ENCODE measurements around the gene HSD3B7.
"Not testable (repeated sequence)": the region's sequence is repeated elsewhere in the genome, so short reads cannot be mapped to it uniquely, and the experiment has no call there.

The HSD3B7 gene

DNA sequence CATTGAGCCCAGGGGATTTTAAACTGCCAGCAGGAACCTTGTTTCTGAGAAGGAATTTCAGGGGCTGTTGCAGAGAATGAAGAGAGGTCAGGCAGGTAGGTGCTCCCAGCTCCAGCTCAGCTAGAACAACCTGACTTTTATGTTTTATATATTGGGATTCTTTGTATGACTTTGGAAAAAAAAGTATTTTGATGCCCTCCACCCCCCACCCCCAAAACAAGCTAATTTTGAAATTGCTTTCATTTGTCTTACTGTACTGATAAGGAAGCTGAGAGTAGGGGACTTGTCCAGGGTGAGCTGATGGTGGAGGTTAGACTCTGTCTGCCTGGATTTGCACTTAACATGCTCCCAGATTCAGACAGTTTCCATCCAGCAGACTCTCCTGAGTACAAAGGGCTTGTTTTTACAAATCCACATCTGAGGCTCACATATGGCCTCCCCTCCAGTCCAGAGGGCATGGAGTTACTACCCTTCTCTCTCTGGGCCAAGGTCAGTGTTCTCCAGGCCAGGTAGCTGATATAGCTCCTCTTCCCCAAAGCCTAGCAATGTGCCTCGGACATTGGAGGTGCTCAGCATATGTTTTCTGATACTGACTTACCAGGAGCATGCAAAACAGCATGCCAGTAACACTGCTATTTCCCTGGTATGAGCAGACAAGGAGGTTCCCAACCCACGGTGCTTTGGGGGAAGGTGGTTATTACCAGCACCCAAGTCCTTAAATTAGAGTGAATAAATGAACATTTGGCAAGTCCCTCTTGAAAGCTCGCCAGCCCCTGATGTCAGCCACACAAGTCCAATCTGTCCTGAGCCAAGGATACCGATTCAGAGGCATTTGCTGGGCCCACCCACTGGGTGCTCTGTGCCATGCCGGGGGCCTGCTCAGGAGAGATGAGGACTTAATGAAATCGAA is 14.1 kb downstream of the HSD3B7 start:
- DNase-seq (ENCODE audit: low read depth in 3 of 3, low spot score in 1 of 3) = no peak

DNA sequence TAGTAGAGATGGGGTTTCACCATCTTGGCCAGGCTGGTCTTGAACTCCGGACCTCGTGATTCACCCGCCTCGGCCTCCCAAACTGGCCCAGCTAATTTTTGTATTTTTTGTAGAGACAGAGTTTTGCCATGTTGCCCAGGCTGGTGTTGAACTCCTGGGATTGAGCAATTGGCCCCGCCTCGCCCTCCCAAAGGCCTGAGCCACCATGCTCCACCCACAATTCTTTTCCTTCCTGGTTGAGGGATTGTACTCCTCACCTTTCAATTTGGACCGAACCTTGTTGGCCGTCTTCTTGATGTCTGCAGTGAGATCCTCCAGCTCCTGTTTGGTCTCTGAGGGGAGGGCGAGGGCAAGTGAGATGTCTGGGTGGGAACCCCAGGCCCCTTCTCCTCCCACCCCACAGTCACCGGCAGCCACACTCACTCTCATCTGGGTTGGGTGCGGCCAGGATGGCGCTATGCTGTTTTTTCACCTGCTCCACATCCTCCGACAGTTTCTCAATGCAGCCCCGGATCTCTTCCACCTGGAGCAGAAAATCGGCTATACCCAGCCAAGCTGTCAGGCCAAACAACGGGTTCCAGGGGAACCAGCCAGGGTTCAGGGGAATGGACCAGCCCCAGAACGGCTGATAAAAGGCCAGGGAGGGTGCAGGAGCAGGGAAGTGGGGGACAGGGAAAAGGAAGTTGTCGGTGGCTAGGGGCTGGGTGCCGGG is 15.8 kb downstream of the HSD3B7 start:
- no peak for DNase-seq (ENCODE audit: low read depth in 3 of 3, low spot score in 1 of 3)

DNA sequence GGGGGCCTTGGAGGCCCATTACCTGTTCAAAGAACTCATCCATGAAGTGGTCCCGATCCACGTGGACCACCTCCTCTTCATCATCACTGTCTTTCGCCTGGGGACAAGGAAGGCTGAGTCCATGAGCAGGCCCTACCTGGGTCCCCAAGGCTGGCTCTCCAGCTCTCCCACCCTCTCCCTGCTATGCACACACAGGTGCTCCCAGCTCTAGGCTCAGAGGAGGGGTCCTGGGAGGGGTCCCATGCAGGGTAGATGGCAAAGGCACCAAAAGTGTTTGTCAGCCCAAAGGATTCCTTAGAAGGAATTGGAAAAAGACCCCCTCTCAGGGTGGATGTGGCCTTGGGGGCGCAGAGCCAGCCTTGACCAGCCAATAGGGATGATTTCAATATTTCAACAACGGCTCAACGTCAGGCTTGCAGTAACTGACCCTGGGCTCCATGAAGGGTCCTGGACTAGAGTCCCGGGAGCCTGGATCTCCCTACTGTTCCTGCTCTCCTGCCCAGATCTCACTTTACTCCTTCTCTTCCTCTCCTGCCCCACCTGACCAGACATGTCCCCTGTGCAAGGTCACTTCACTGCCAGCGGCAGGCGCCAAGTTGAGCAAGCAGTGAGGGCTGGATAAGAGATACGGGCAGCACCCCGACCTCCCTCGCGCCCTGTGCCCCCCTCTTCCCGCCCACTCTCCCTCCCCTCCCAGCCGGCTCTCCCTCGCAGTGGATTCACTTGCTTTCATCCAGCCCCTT is 16.7 kb downstream of the HSD3B7 start:
- DNase-seq (ENCODE audit: low read depth in 3 of 3, low spot score in 1 of 3) = no peak

DNA sequence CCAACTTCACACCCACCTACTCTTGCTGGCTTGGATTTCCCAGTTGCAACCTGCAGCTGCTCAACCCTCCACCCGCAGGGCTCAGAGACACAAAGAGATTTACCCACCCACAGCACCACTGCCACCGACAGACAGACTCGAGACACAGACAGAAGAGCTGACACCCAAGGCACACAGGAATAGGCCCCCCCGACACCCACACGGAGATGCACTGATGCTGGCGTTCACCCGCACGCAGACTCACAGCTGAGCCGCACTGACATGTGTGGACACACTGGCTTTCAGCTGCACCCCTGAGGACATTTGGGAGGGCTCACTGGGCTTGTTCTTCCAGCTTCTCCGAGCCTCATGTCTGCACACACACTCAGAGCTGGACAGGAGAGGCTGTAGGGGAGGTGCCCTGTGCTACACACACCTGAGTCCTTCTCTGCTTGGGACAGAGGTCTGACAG is 17.3 kb downstream of the HSD3B7 start:
- DNase-seq (ENCODE audit: low read depth in 3 of 3, low spot score in 1 of 3) = no peak

DNA sequence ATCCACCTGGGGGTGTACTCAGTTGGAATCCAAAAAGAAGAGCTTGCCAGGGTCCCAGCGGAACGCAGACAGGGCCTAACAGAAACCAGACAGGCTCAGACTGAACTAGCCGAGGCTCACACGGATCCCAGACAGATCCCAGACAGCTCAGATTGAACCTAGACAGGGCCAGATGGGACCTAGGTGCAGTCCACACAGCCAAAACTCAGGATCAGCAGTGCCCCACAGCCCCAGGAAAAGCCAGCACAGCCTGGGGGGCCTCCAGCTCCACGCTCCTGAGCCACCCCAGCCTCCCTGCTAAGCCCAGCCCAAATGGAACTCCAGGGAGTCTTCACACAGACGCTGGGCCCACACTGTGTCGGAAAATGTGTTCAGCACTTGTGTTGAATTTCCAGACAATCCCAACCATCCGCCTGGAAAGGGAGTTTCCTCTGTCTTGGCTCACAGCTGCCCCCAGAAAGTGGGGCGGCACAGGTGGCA is 17.9 kb downstream of the HSD3B7 start:
- DNase-seq (ENCODE audit: low read depth in 3 of 3, low spot score in 1 of 3) = no peak

DNA sequence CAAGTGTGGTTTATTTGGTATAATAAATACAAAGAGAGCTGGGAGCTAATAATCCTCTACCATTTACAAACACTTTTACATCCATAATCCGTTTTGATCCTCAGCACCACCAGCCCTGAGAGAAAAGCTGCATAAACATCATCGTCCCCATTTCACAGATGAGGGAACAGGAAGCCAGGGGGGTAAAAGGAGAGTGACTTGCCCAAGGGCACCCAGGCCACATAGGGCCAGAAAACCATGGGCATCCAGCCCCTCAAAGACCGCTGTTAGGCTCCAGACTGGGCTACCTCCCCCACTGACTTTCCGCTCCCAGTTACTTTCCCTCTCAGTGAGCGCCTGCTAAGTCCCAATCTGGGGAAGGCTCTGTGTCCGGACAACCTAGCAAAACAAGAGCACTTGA is 18.7 kb downstream of the HSD3B7 start:
- no peak for DNase-seq (ENCODE audit: low read depth in 3 of 3, low spot score in 1 of 3)

DNA sequence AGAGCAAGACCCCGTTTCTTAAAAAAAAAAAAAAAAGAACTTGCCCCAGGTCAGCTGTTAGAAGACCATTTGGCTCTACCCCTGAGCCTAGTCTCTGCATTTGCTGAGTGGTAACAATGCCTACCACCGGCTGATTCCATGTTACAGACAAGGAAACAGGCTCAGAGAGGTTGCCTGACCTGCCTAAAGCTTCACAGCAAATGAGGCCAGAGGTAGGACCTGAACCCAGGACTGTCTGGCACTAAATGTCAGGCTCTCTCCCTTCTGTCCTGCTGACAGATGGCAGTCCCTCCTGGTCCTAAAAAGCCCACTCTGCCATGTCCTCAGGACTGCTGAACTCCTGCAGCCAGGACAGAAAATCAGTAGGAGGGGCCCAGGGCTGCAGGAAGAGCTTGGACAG is 19.7 kb downstream of the HSD3B7 start:
- DNase-seq (ENCODE audit: low read depth in 3 of 3, low spot score in 1 of 3) = no peak

DNA sequence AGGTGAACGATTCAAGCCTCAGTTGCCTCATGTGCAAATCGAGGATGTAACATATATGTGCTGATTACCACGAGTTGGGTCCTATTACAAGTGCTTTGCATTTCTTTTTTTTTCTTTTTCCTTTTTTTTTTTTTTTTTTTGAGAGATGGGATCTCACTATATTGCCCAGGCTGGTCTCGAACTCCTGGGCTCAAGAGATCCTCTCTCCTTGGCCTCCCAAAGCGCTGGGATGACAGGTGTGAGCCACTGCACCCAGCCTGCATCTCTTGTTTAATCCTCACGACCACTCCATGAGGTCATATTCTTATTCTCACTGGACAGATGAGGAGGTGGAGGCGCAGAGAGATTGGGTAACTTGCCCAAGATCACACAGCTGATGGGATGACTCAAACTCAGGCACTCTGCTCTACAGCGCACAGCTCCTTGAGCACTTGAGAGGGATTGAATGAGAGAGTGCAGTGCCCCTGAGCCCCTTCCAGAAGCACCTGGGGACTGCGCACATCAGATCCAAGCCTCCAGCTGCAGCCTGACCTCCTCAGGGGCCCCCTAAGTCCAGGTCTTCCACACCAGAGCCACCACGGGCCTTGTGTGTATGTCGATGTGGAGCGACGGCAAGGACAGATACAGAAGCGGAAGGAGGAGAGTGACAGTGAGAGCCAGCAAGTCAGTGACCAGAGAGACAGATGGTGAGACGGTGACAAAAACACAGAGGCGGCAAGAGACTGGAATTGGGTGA is 20.5 kb downstream of the HSD3B7 start:
- DNase-seq (ENCODE audit: low read depth in 3 of 3, low spot score in 1 of 3) = no peak

DNA sequence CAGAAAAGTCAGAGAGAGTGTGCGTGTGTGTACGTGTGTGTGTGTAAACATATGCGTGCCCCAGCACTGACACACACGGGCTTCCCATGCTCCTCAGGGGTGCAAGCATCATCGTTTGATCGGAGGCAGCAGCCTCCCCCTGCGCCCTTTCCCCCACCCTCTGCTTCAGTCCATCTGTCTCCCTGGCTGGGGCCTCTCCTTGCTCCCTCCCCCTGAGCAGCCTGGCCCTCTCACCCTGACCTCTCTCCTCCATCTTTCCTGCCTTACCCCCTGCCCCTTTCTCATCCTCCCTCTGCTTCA is 21.0 kb downstream of the HSD3B7 start:
- DNase-seq (ENCODE audit: low read depth in 3 of 3, low spot score in 1 of 3) = no peak

DNA sequence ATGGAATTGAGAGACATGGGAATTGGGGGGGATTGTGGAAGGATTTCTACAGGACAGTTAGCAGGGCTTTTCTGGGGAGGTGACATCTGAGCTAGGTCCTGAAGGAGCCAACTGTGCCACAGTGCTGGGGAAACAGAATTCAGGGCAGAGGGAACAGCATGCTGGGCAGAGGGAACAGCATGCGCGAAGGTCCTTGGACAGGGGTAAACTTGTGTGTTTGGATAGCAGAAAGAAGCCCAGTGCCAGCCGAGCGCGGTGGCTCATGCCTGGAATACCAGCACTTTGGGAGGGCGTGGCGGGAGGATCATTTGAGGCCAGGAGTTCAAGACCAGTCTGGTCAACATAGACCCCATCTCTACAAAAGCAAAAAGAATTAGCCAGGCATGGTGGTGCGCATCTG is 21.6 kb downstream of the HSD3B7 start:
- no peak for DNase-seq (ENCODE audit: low read depth in 3 of 3, low spot score in 1 of 3)

DNA sequence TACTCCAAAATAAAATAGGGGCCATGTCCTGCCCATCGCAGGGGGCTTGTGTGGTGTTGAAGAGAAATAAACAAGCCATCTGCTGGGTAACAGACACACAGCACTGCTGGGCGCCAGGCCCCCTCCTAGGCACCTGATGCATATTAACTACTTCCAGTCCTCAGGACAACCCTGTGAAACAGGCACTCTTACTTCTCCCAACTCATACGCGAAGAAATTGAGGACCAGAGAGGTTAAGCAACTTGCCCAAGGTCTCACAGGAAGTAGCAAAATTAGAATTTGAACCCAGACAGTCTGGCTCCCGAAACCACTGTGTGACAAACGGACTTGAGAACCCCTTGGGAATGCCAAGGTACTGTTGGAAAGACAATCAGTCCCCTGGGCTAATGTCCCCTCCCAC is 22.7 kb downstream of the HSD3B7 start:
- no peak for DNase-seq (ENCODE audit: low read depth in 3 of 3, low spot score in 1 of 3)

DNA sequence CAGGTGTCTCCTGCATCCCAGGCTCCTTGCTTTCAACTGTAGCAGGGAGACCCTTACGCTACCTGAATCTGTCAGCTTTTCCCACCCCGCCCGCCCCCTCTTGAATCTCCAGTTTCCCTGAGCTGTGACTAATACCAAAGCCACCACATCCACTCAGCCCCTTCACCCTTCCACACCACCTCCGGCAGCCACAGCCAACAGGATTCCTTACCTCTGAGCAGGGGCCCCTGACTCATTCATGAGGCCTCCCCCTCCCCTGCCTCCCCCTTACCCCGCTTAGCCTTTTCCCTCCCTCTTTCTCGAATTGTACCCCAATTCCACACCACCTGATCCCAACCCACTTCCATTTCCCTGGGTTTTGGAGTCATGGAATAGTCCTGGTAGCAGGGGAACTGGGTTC is 23.1 kb downstream of the HSD3B7 start:
- no peak for DNase-seq (ENCODE audit: low read depth in 3 of 3, low spot score in 1 of 3)

DNA sequence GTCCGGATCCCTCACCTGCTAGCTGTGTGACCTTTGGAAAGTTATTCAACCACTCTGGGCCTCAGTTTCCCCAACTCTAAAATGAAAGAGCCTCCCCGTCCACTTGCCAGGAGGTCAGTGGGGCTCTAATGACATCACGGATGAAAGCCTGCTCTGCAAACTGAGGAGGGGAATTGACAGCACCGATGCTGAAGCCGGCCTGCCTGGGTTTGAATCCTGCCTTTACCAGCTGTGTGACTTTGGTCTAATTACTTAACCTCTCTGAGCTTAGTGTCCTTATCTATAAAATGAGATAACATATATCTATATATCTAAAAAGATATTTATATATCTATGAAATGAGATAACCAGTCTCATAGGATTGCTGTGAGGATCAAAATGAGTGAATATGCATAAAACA is 23.5 kb downstream of the HSD3B7 start:
- no peak for DNase-seq (ENCODE audit: low read depth in 3 of 3, low spot score in 1 of 3)

DNA sequence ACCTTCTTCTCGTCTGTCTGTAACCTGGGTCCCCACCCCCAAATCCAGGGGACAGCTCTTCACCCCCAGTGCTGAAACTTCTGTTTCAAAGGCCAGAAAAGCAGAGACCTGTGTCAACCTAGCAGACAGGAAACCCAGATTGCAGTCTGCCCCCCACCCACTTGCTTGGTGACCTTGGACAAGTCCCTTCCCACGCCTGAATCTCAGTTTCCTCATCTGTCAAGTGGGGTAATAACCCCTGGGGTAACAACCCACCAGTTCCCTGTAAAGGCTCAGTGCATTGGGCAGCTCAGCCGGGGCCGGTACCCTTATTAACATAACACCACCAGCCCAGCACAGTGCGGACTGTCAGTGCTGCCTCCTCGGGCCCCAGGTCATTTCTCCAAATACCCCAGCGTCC is 24.1 kb downstream of the HSD3B7 start:
- DNase-seq (ENCODE audit: low read depth in 3 of 3, low spot score in 1 of 3) = no peak

DNA sequence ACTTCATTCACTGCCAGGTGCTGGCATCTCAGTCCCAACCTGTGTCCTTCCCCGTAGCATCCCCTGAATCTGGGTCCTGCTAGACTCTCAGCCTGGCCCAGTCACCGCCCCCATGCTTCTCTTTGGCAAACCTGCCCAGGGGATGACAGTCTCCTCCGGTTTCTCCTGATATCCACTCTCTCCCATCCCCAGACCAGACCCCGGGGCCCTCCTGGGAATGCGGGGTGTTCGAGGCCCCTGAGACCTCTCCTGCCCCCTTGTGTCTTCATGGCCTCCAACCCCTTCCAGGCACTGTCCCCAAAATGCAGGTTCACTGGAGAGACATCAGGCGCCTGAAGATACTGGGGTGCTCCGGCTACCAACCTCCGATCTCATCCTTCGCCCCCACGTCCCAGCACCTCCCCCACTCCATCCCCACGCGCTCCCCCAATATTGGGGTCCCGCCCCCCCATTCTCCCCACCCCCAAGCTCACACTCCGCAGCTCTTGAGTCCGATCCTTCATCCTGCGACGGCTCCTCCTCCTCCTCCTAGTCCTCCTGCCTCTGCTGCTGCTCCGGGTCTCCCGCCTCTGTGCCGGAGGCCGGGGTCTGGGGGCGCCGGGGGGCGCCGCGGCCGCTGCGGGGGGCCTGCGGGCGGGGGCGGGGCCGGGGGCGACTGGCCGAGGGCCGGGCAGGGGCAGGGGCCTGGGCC is 25.0 kb downstream of the HSD3B7 start:
- no peak for DNase-seq (ENCODE audit: low read depth in 3 of 3, low spot score in 1 of 3)

DNA sequence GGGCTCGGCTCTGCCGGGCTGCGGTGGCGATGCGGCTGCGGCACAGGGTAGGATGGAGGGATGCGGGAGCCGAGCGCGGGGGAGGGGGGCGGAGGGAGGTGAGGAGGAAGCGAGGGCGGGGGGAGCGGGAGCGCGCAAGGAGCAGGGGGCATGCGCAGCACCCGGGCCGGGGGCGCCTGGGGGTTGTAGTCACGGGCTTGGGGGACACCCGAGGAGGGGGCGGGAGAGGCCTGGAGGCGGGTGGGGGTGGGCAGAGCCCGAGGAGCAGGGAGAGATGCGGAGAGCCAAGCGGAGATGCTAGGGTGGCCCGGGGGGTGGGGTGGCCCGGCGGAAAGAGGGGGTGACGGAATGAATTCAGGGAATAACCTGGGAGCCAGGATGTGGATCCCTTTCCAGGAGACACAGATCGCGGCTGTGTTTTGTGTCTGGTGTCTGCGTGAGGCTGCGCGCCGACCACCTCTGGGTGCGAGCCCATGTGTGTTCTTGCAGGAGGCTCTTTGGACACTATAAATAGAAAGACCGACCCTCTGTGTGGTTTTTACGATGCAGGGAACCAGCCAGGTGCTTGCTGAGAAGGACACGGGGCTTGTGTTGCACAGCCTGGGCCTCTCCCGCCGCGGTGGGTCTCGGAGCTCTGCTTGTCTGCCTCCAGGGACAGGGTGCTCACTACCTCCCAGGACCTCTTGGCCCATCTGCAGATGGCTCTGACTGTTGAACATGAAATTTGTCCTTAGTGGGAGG is 25.7 kb downstream of the HSD3B7 start, which contains the start of gene STX1B:
STX1B (minus strand) TSS at position 54 of the 741 bp plus-strand sequence. CDS start 242 bp downstream, outside the sequence.
- peak in 2 of 3 donors; percentile 25 to 27 for DNase-seq (ENCODE audit: low read depth in 3 of 3, low spot score in 1 of 3)

DNA sequence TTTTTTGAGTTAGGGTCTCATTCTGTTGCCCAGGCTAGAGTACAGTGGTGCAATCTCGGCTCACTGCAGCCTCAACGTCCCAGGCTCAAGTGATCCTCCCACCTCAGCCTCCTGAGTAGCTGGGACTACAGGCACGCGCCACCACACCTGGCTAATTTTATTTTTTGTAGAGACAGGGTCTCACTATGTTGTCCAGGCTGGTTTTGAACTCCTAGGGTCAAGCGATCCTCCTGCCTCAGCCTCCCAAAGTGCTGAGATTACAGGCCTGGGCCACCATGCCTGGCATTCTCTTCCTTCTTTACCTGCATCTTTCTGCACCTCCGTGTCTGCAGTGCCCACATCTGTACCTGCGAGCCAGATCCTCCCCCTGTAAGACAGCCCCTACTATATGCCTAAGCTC is 26.8 kb downstream of the HSD3B7 start:
- not testable (repeated sequence) for DNase-seq (ENCODE audit: low read depth in 3 of 3, low spot score in 1 of 3)

DNA sequence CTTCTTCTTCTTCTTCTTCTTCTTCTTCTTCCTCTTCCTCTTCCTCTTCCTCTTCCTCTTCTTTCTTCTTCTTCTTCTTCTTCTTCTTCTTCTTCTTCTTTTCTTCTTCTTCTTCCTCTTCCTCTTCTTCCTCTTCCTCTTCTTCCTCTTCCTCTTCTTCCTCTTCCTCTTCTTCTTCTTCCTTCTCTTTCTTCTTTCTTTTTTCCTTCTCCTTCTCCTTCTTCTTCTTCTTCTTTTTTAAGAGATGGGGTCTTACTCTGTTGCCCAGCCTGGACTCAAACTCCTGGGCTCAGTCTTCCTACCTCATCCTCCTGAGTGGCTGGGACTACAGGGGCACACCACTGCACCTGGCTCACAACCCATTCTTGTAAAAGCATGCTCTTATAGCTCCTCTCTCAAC is 28.3 kb downstream of the HSD3B7 start:
- not testable (repeated sequence) for DNase-seq (ENCODE audit: low read depth in 3 of 3, low spot score in 1 of 3)

DNA sequence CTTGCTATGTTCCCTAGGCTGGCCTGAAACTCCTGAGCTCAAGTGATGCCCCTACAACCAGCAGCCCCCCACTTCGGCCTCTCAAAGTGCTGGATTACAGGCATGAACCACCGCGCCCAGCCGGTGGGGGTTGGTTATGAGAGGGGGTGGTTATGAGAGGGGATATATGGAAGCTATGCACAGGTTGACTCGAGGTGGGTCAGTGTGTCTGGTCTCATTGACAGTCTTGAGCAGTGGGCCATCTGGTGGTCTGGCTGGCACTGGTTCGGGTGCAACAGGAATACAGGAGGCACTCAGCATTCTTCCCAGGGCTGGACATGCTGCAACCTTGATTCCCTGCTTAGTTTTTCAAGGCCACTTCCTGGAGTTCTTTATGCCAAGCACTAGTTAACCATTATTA is 31.0 kb downstream of the HSD3B7 start:
- DNase-seq (ENCODE audit: low read depth in 3 of 3, low spot score in 1 of 3) = no peak

DNA sequence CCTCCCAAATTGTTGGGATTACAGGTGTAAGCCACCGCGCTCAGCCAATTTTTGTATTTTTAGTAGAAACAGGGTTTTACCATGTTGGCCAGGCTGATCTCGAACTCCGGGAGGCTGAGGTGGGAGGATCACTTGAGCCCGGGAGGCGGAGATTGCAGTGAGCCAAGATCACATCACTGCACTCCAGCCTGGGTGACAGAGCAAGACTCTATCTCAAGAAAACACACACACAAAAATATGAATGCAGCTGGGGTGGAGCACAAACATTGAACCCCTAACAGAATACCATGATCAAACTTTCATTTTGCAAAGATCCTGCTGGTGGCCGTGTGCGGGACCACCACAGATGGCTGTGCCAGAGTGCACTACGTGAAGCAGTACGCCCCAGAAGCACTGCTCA is 32.7 kb downstream of the HSD3B7 start:
- not testable (repeated sequence) for DNase-seq (ENCODE audit: low read depth in 3 of 3, low spot score in 1 of 3)

Measured in stimulated activated CD4-positive, alpha-beta T cell treated with anti-CD3 and anti-CD28 coated beads, TNF-alpha, amount 100 ng/mL, for 1 hour (primary cell).